Astrocyte of the spinal cord (primary cell): Measurements from ENCODE around the gene NGLY1.

ENCODE experiments used
- DNase-seq: peaks from one replicate; pipeline ENCODE4 v3.0.0; 2011; ENCODE audit warnings: low read depth, low spot score
- H3K4me3 ChIP-seq: 2 replicates; pipeline ENCODE4 v1.5.1; 2011; ENCODE audit warnings: low read depth, mild to moderate bottlenecking, low read length, moderate library complexity
- CTCF ChIP-seq: IDR thresholded peaks from 2 replicates; pipeline ENCODE4 v1.5.1; 2012; ENCODE audit warnings: low read depth, mild to moderate bottlenecking, low read length, inconsistent platforms
- in situ Hi-C: cut with HindIII; loops from 2 replicates; pipeline ENCODE4 v1.10.0; 2017; ENCODE audit warnings: low sequenced_read_pairs

Gene NGLY1

GRCh38 chr3:25719321-25719720 is 63.9 kb downstream of the NGLY1 start:
- H3K4me3 ChIP-seq, result no peak overlapping the region
- no peak for TF ChIP-seq CTCF
- no peak for DNase-seq
- in situ Hi-C loops, result no loop called here

- no peak for TF ChIP-seq CTCF
- no peak for DNase-seq
- in situ Hi-C loops, result no loop called here
Observed at GRCh38 chr3:25713341-25713985, 69.8 kb downstream of the NGLY1 start.

GRCh38 chr3:25711090-25711489 is 72.2 kb downstream of the NGLY1 start:
- DNase-seq, result no peak
- in situ Hi-C loops, result no loop called here
- H3K4me3 ChIP-seq, result no peak overlapping the region
- TF ChIP-seq CTCF, result no peak

More at GRCh38 chr3:25713341-25713985, 69.8 kb downstream of the NGLY1 start:
- no peak overlapping the region for H3K4me3 ChIP-seq

GRCh38 chr3:25708036-25708435 is 75.2 kb downstream of the NGLY1 start:
- in situ Hi-C loops, result no loop called here
- no peak for DNase-seq
- no peak for TF ChIP-seq CTCF
- H3K4me3 ChIP-seq, result no peak overlapping the region

- in situ Hi-C loops, result no loop called here
- no peak overlapping the region for H3K4me3 ChIP-seq
- no peak for DNase-seq
- TF ChIP-seq CTCF, result no peak
Observed at GRCh38 chr3:25707268-25707926, 75.8 kb downstream of the NGLY1 start.

- in situ Hi-C loops, result no loop called here
- no peak for DNase-seq
- no peak overlapping the region for H3K4me3 ChIP-seq
- no peak for TF ChIP-seq CTCF
Observed at GRCh38 chr3:25706213-25706612, 77.0 kb downstream of the NGLY1 start.
